Uterus (tissue), 4 donors: ENCODE results near the gene TP53I3. TPM values are rescaled to one million over a fixed set of nuclear protein-coding genes. Genes with fewer than 3 reads are reported as not detected.

Source experiments
- DNase-seq, 2 donors: peaks; one replicate each; pipeline ENCODE4 v3.0.0-alpha.2; 2019 to 2020
- H3K27ac ChIP-seq, 2 donors: fragments of 200-600 bp; sonication (generic); 1 replicate in 1 of 2; 2 replicates in 1 of 2; pipeline ENCODE4 v1.5.1; 2016 to 2018
- H3K27me3 ChIP-seq, 2 donors: fragments of 200-600 bp; sonication (generic); one replicate each; pipeline ENCODE4 v1.5.1; 2018 to 2019; ENCODE audit warnings: control low read depth in 1 of 2
- H3K36me3 ChIP-seq, 2 donors: fragments of 200-600 bp; sonication (generic); one replicate each; pipeline ENCODE4 v1.5.1; 2019; ENCODE audit warnings: control low read depth in 1 of 2
- H3K4me1 ChIP-seq, 2 donors: fragments of 200-600 bp; sonication (generic); one replicate each; pipeline ENCODE4 v1.5.1; 2018 to 2019; ENCODE audit warnings: control low read depth in 1 of 2
- H3K4me3 ChIP-seq, 2 donors: fragments of 200-600 bp; sonication (generic); 1 replicate in 1 of 2; 2 replicates in 1 of 2; pipeline ENCODE4 v1.5.1; 2018 to 2019; ENCODE audit warnings: mild to moderate bottlenecking in 1 of 2
- H3K9me3 ChIP-seq, 2 donors: fragments of 200-600 bp; sonication (generic); one replicate each; pipeline ENCODE4 v1.5.1; 2019; ENCODE audit warnings: control low read depth in 1 of 2
- CTCF ChIP-seq, 4 experiments: fragments of 200-600 bp in 2 of 4; fragments of 450-650 bp in 2 of 4; sonication (generic) in 2 of 4; IDR thresholded peaks; one replicate each; pipeline ENCODE4 v1.5.1; 2016 to 2019; ENCODE audit warnings: antibody characterized with exemption in 4 of 4, mild to moderate bottlenecking in 2 of 4, moderate library complexity in 1 of 4
- POLR2A ChIP-seq, 2 donors: fragments of 450-650 bp; IDR thresholded peaks; one replicate each; pipeline ENCODE4 v1.6.1; 2016; ENCODE audit warnings: antibody characterized with exemption in 2 of 2, mild to moderate bottlenecking in 1 of 2, moderate library complexity in 1 of 2
- intact Hi-C: fragments of 100-400 bp; cut with DNase I; formaldehyde crosslinking; loops from one replicate; pipeline ENCODE4 v1.15.1; 2023; ENCODE audit warnings: low total_unique reads
- total RNA-seq, 4 donors: library from RNA; depleted of rRNA in 3 of 4; stranded (reverse); fragments of >200 nt in 3 of 4; gene quantifications; one replicate each; pipeline versions ENCODE4 v1.1.0 to v1.2.4, GENCODE V29; 2014 to 2023
- donor health status: DM: yes; HTN: yes; CAD: no.

The TP53I3 gene
- total RNA-seq, 4 donors from 2014 or later = 0.77 to 55.4 (median 10.1) TPM

GRCh38 chr2:24082787-24083566 is 1.7 kb downstream of the TP53I3 start:
- DNase-seq = no peak
- TF ChIP-seq CTCF (IDR thresholded peaks at IDR 0.05) (no peak), POLR2A (IDR thresholded peaks at IDR 0.05) (no peak)
- Histone ChIP-seq H3K36me3 (no peaks in the 10 kb centered on the region), H3K9me3 (no peaks in the 10 kb centered on the region), H3K4me3 (peak overlapping the region in 1 of 2 donors; percentile 60), H3K27ac (peak overlapping the region; percentile 95 to 96), H3K4me1 (peaks cover 3 to 4% of the 10 kb centered on the region in 2 donors), H3K27me3 (no peaks in the 10 kb centered on the region)
- intact Hi-C loops = no loop called here

GRCh38 chr2:24080701-24081100 is 3.9 kb downstream of the TP53I3 start:
- intact Hi-C loops = no loop called here
- Histone ChIP-seq H3K4me1 (peaks cover 3 to 4% of the 10 kb centered on the region in 2 donors), H3K9me3 (no peaks in the 10 kb centered on the region), H3K27ac (no peak overlapping the region), H3K36me3 (no peaks in the 10 kb centered on the region), H3K27me3 (no peaks in the 10 kb centered on the region), H3K4me3 (no peak overlapping the region)
- DNase-seq = no peak
- TF ChIP-seq CTCF (IDR thresholded peaks at IDR 0.05) (no peak), POLR2A (IDR thresholded peaks at IDR 0.05) (no peak)

- Histone ChIP-seq H3K4me3 (peak overlapping the region in 1 of 2 donors; percentile 79), H3K4me1 (no peaks in the 10 kb centered on the region), H3K27me3 (no peaks in the 10 kb centered on the region), H3K27ac (peak overlapping the region; percentile 87 to 95), H3K9me3 (no peaks in the 10 kb centered on the region), H3K36me3 (no peaks in the 10 kb centered on the region)
- intact Hi-C loops = loop anchor here (10.0 kb wide), 1 partner anchor 153 kb away; the partner anchor contains the start of gene ATAD2B
- DNase-seq = no peak
- TF ChIP-seq CTCF (IDR thresholded peaks at IDR 0.05) (no peak), POLR2A (IDR thresholded peaks at IDR 0.05) (no peak)
Measured at GRCh38 chr2:24077879-24078278, 6.8 kb downstream of the TP53I3 start.

GRCh38 chr2:24077535-24077877 is 7.1 kb downstream of the TP53I3 start:
- H3K27me3 ChIP-seq = no peaks in the 10 kb centered on the region
- no peaks in the 10 kb centered on the region for H3K9me3 ChIP-seq
- H3K4me1 ChIP-seq = no peaks in the 10 kb centered on the region
- no peak for DNase-seq
- intact Hi-C loops = loop anchor here (10.0 kb wide), 1 partner anchor 153 kb away; the partner anchor contains the start of gene ATAD2B
- TF ChIP-seq CTCF (IDR thresholded peaks at IDR 0.05) (no peak), POLR2A (IDR thresholded peaks at IDR 0.05) (no peak)
- H3K27ac ChIP-seq = peak overlapping the region; percentile 87 to 95
- no peaks in the 10 kb centered on the region for H3K36me3 ChIP-seq
- H3K4me3 ChIP-seq = peak overlapping the region; percentile 64 to 79

GRCh38 chr2:24076849-24077534 is 7.6 kb downstream of the TP53I3 start:
- no peak for DNase-seq
- Histone ChIP-seq H3K4me1 (no peaks in the 10 kb centered on the region), H3K9me3 (no peaks in the 10 kb centered on the region), H3K27me3 (no peaks in the 10 kb centered on the region), H3K36me3 (no peaks in the 10 kb centered on the region), H3K4me3 (peak overlapping the region; percentile 64 to 79), H3K27ac (peak overlapping the region; percentile 87 to 95)
- intact Hi-C loops = loop anchor here (10.0 kb wide), 1 partner anchor 152 kb away; the partner anchor contains the start of gene ATAD2B
- TF ChIP-seq POLR2A (IDR thresholded peaks at IDR 0.05) = peak in 1 of 2 donors; percentile 29
- TF ChIP-seq CTCF (IDR thresholded peaks at IDR 0.05) = no peak
